ENCODE measurements around the gene METAP2.

- TF ChIP-seq CTCF (IDR thresholded peaks at IDR 0.05) (no peak), POLR2A (IDR thresholded peaks at IDR 0.05) (no peak)
Observed at GRCh38 chr12:95484524-95484923, 10.6 kb downstream of the METAP2 start.
